HPDE6-E6E7 (cell line): ENCODE data around the gene E2F2.
A peak's percentile ranks its signal among the peaks of the same experiment; 100 is the strongest.

Experiments used
- DNase-seq: peaks from one replicate; pipeline ENCODE4 v3.0.0; 2011; ENCODE audit warnings: missing footprints; ENCODE audit errors: extremely low spot score

E2F2 gene

GRCh38 chr1:23563003-23563402 lies 32.0 kb upstream of the E2F2 start:
- no peak for DNase-seq

- DNase-seq: no peak
Measured at GRCh38 chr1:23562137-23562876, 31.3 kb upstream of the E2F2 start.

- DNase-seq: no peak
Measured at GRCh38 chr1:23561813-23562100, 30.7 kb upstream of the E2F2 start.

GRCh38 chr1:23561076-23561812 lies 30.2 kb upstream of the E2F2 start:
- no peak for DNase-seq

GRCh38 chr1:23559985-23560741 lies 29.1 kb upstream of the E2F2 start:
- no peak for DNase-seq

GRCh38 chr1:23559136-23559984 lies 28.3 kb upstream of the E2F2 start, which contains the start of gene ID3:
TSS of gene ID3 (minus strand) at chr1:23559501. CDS start at chr1:23559426, 75 bp downstream.
- peak; percentile 88 for DNase-seq

- DNase-seq: no peak
Measured at GRCh38 chr1:23558872-23559135, 27.8 kb upstream of the E2F2 start.

- no peak for DNase-seq
Measured at GRCh38 chr1:23558140-23558871, 27.3 kb upstream of the E2F2 start.

GRCh38 chr1:23557471-23558124 lies 26.6 kb upstream of the E2F2 start:
- no peak for DNase-seq

GRCh38 chr1:23556635-23557470 lies 25.8 kb upstream of the E2F2 start:
- no peak for DNase-seq

GRCh38 chr1:23555986-23556634 lies 25.1 kb upstream of the E2F2 start:
- DNase-seq: no peak

- no peak for DNase-seq
Measured at GRCh38 chr1:23555270-23555985, 24.4 kb upstream of the E2F2 start.

- DNase-seq: no peak
Measured at GRCh38 chr1:23554481-23555269, 23.6 kb upstream of the E2F2 start.

- DNase-seq: no peak
Measured at GRCh38 chr1:23554127-23554480, 23.1 kb upstream of the E2F2 start.

- no peak for DNase-seq
Measured at GRCh38 chr1:23553231-23554126, 22.4 kb upstream of the E2F2 start.

GRCh38 chr1:23551849-23552248 lies 20.8 kb upstream of the E2F2 start:
- DNase-seq: no peak

GRCh38 chr1:23548704-23549143 lies 17.7 kb upstream of the E2F2 start:
- DNase-seq: no peak
